WTC11 (cell line): Measurements from ENCODE around the gene BBLN. TPM values are rescaled to one million over a fixed set of nuclear protein-coding genes. Genes with fewer than 3 reads are reported as not detected.

Source experiments
- ATAC-seq: fragments of 200-7000 bp; cut with Tn5 transposase; 2 replicates; pipeline ENCODE4 v1.10.0; 2021; ENCODE audit warnings: mild to moderate bottlenecking, moderate library complexity
- CTCF ChIA-PET: fragments of 300-600 bp; sonication (Branson Sonifier 250); formaldehyde crosslinking; loops from one replicate; lab custom pipeline; 2021; ENCODE audit warnings: antibody characterized with exemption; lab: Charles Lee
- POLR2A ChIA-PET: fragments of 350-600 bp; sonication (Branson Sonifier 250); formaldehyde crosslinking; loops from one replicate; lab custom pipeline; 2021; ENCODE audit warnings: antibody characterized with exemption; lab: Charles Lee
- DNase-seq: peaks from one replicate; pipeline ENCODE4 v3.0.0; 2021; ENCODE audit warnings: low spot score
- H3K27ac Mint-ChIP-seq: 2 replicates; pipeline ENCODE4 v1.8.0; 2021; ENCODE audit warnings: mixed read lengths
- H3K27me3 Mint-ChIP-seq: 2 replicates; pipeline ENCODE4 v1.8.0; 2021; ENCODE audit warnings: low read depth, mild to moderate bottlenecking, moderate library complexity, mixed read lengths
- H3K36me3 Mint-ChIP-seq: 2 replicates; pipeline ENCODE4 v1.8.0; 2021; ENCODE audit warnings: mixed read lengths
- H3K4me1 Mint-ChIP-seq: 2 replicates; pipeline ENCODE4 v1.8.0; 2022; ENCODE audit warnings: mixed read lengths
- H3K4me3 Mint-ChIP-seq: 2 replicates; pipeline ENCODE4 v1.8.0; 2021; ENCODE audit warnings: mild to moderate bottlenecking, moderate library complexity, mixed read lengths
- H3K9me3 Mint-ChIP-seq: 2 replicates; pipeline ENCODE4 v1.8.0; 2021; ENCODE audit warnings: mixed read lengths
- ATF1 ChIP-seq: sonication (generic); formaldehyde crosslinking; IDR thresholded peaks from 2 replicates; pipeline ENCODE4 v1.8.1; 2023; ENCODE audit warnings: mild to moderate bottlenecking, moderate library complexity, missing genetic modification reagents
- ELF4 ChIP-seq: sonication (generic); formaldehyde crosslinking; IDR thresholded peaks from 2 replicates; pipeline ENCODE4 v1.8.1; 2022; ENCODE audit warnings: low read depth, mild to moderate bottlenecking, moderate library complexity, missing genetic modification reagents
- FOXJ3 ChIP-seq: sonication (generic); formaldehyde crosslinking; IDR thresholded peaks from 2 replicates; pipeline ENCODE4 v1.9.0; 2021; ENCODE audit warnings: missing genetic modification reagents, mild to moderate bottlenecking, borderline replicate concordance
- FOXP1 ChIP-seq: sonication (generic); formaldehyde crosslinking; IDR thresholded peaks from 2 replicates; pipeline ENCODE4 v1.8.0; 2022; ENCODE audit warnings: missing genetic modification reagents, mild to moderate bottlenecking, moderate library complexity, borderline replicate concordance
- GRHL2 ChIP-seq: fragments of 250-450 bp; sonication (Bioruptor Pico); IDR thresholded peaks from 2 replicates; pipeline ENCODE4 v1.8.0; 2022; ENCODE audit warnings: mild to moderate bottlenecking, moderate library complexity; ENCODE audit not compliant: insufficient replicate concordance, severe bottlenecking
- GTF2I ChIP-seq: fragments of 250-450 bp; sonication (Bioruptor Pico); conservative IDR thresholded peaks from 2 replicates; pipeline ENCODE4 v1.4.0; 2021; ENCODE audit warnings: mild to moderate bottlenecking
- HMGA2 ChIP-seq: fragments of 250-450 bp; sonication (Bioruptor Pico); IDR thresholded peaks from 2 replicates; pipeline ENCODE4 v1.4.0; 2021; ENCODE audit warnings: mild to moderate bottlenecking, moderate library complexity
- JAZF1 ChIP-seq: fragments of 250-450 bp; sonication (Bioruptor Pico); IDR thresholded peaks from 2 replicates; pipeline ENCODE4 v1.9.0; 2021; ENCODE audit warnings: moderate library complexity, mild to moderate bottlenecking, inconsistent platforms
- KAT7 ChIP-seq: sonication (generic); formaldehyde crosslinking; IDR thresholded peaks from 2 replicates; pipeline ENCODE4 v1.8.1; 2023; ENCODE audit warnings: missing genetic modification reagents, mild to moderate bottlenecking, borderline replicate concordance
- OVOL2 ChIP-seq: fragments of 250-450 bp; sonication (Bioruptor Pico); IDR thresholded peaks from 2 replicates; pipeline ENCODE4 v1.9.0; 2021; ENCODE audit warnings: mild to moderate bottlenecking, borderline replicate concordance
- SMAD3 ChIP-seq: sonication (generic); formaldehyde crosslinking; IDR thresholded peaks from 2 replicates; pipeline ENCODE4 v1.8.0; 2022; ENCODE audit warnings: missing genetic modification reagents, mild to moderate bottlenecking, borderline replicate concordance
- TEAD1 ChIP-seq: sonication (generic); formaldehyde crosslinking; IDR thresholded peaks from 2 replicates; pipeline ENCODE4 v1.8.0; 2022; ENCODE audit warnings: mild to moderate bottlenecking, missing genetic modification reagents
- TP53 ChIP-seq: sonication (generic); formaldehyde crosslinking; IDR thresholded peaks from 2 replicates; pipeline ENCODE4 v1.8.1; 2023; ENCODE audit warnings: mild to moderate bottlenecking, missing genetic modification reagents
- ZNF396 ChIP-seq: fragments of 250-450 bp; sonication (Bioruptor Pico); IDR thresholded peaks from 2 replicates; pipeline ENCODE4 v1.8.0; 2021; ENCODE audit warnings: mild to moderate bottlenecking, moderate library complexity, borderline replicate concordance
- total RNA-seq: library from RNA; stranded (reverse); gene quantifications from 3 replicates; pipeline ENCODE4 v1.2.3, GENCODE V29; 2021
- TF ChIP-seq, protein P1 (sequence below): sonication (generic); formaldehyde crosslinking; IDR thresholded peaks from 2 replicates; pipeline ENCODE4 v1.8.0; 2023; ENCODE audit warnings: missing genetic modification reagents
- TF ChIP-seq, protein P2 (sequence below): sonication (generic); formaldehyde crosslinking; IDR thresholded peaks from 2 replicates; pipeline ENCODE4 v1.8.0; 2022; ENCODE audit warnings: mild to moderate bottlenecking, missing genetic modification reagents
- TF ChIP-seq, protein P3 (sequence below): sonication (generic); formaldehyde crosslinking; IDR thresholded peaks from 2 replicates; pipeline ENCODE4 v1.8.0; 2023; ENCODE audit warnings: mild to moderate bottlenecking, missing genetic modification reagents
- TF ChIP-seq, protein P4 (sequence below): sonication (generic); formaldehyde crosslinking; IDR thresholded peaks from 2 replicates; pipeline ENCODE4 v1.8.1; 2022; ENCODE audit warnings: mild to moderate bottlenecking, moderate library complexity, missing genetic modification reagents
- TF ChIP-seq, protein P5 (sequence below): sonication (generic); formaldehyde crosslinking; conservative IDR thresholded peaks from 2 replicates; pipeline ENCODE4 v1.8.1; 2022; ENCODE audit warnings: mild to moderate bottlenecking, missing genetic modification reagents
- TF ChIP-seq, protein P6 (sequence below): sonication (generic); formaldehyde crosslinking; IDR thresholded peaks from 2 replicates; pipeline ENCODE4 v1.8.1; 2022; ENCODE audit warnings: missing genetic modification reagents, borderline replicate concordance
- TF ChIP-seq, protein P7 (sequence below): fragments of 250-450 bp; sonication (Bioruptor Pico); IDR thresholded peaks from 2 replicates; pipeline ENCODE4 v1.8.0; 2021; ENCODE audit warnings: mild to moderate bottlenecking

The BBLN gene
- total RNA-seq, 1 experiment from 2014 or later, result 77.1 TPM

DNA sequence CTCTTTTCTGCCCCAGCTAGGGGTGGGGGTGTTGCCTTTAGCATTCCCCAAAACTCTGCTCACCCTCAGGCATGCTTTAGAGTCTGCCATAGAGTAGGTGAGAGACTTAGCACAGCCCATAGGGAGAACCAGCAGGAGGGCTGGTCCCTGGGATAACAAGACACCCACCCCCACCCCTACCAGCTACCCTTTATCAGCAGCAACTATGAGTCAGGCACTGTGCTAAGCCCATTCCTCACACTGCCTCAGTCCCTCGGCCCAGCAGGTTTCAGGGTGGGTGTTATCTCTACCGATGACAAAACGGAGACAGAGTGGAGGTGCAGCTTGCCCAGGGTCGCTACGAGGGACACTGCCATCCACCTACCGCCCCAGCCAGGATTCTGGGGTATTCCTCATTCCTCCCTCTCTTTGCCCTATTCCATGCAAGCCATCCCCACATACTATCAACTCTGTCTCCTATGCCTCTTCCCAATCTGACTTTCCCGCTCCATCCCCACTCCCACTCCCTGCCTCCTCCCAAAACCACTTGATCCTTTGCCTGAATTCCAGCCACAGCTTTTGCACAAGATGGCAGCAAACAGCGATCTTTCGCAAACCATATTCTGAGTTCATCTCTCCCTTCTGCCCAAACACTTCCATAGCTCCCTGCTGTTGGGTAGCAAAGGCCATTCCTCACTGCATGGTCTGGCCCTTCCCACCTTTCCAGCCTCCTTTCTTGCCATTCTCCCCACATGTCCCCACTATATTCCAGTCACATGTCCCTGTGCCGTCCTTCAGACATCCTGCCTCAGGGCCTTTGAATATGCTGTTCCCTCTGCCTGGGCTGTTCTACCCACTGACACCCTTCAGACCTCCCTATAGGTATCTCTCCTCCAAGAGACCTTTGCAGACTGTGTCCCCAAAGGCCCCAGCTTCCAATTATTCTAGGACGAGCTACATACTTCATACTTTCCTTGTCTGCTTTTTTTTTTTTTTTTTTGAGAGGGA is 26.2 kb downstream of the BBLN start:
- DNase-seq (no peak), ATAC-seq (no peak)
- CTCF ChIA-PET, result interaction anchor here (1.0 to 1.3 kb wide), 3 partner anchors 17 to 64 kb away, joined by 3 to 5 read pairs (median 3); partner anchors contain the start of gene DNM1

DNA sequence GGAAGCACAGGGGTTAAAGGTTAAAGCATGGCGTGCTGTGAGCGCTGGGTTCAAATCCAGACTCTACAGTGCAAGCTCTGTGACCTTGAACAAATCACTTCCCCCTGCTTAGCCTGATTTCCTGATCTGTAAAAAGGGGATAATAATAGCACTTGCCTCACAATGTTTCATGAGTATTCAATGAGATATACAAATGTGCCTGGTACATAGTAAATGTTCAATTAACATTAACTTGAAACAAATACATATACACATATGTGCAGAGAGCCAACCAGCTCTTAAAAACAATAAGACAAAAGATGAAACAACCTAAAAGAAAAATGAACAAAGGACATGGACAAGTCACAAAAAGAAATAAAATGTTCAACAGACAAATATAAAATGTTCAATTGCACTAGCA is 27.3 kb downstream of the BBLN start:
- no peak for DNase-seq
- ChIA-PET CTCF (interaction anchor here (1.3 kb wide), 1 partner anchor 16 kb away, joined by 5 read pairs; the partner anchor contains the start of gene DNM1), POLR2A (interaction anchor here (0.7 kb wide), 1 partner anchor 536 kb away, joined by 3 read pairs; no protein-coding TSS in a partner anchor)
- Mint-ChIP-seq H3K9me3 (no peaks in the 10 kb centered on the region), H3K36me3 (peaks cover 25% of the 10 kb centered on the region), H3K4me3 (no peak overlapping the region), H3K4me1 (peaks cover 11% of the 10 kb centered on the region), H3K27ac (no peak overlapping the region), H3K27me3 (peaks cover 5% of the 10 kb centered on the region)
- ATAC-seq, result no peak
- TF ChIP-seq FOXP1 (CRISPR knock-in tag), result no peak
- TF ChIP-seq, protein P1, sequence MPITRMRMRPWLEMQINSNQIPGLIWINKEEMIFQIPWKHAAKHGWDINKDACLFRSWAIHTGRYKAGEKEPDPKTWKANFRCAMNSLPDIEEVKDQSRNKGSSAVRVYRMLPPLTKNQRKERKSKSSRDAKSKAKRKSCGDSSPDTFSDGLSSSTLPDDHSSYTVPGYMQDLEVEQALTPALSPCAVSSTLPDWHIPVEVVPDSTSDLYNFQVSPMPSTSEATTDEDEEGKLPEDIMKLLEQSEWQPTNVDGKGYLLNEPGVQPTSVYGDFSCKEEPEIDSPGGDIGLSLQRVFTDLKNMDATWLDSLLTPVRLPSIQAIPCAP (CRISPR knock-in tag), result no peak
- no peak for TF ChIP-seq OVOL2
- no peak for TF ChIP-seq KAT7 (CRISPR knock-in tag)
- no peak for TF ChIP-seq GRHL2 (CRISPR knock-in tag)
- no peak for TF ChIP-seq TP53 (CRISPR knock-in tag)
- no peak for TF ChIP-seq JAZF1 (CRISPR knock-in tag)
- no peak for TF ChIP-seq FOXJ3 (CRISPR knock-in tag)
- TF ChIP-seq, protein P2, sequence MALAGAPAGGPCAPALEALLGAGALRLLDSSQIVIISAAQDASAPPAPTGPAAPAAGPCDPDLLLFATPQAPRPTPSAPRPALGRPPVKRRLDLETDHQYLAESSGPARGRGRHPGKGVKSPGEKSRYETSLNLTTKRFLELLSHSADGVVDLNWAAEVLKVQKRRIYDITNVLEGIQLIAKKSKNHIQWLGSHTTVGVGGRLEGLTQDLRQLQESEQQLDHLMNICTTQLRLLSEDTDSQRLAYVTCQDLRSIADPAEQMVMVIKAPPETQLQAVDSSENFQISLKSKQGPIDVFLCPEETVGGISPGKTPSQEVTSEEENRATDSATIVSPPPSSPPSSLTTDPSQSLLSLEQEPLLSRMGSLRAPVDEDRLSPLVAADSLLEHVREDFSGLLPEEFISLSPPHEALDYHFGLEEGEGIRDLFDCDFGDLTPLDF, result no peak

More for the DNA sequence above, 26.2 kb downstream of the BBLN start:
- Mint-ChIP-seq H3K27ac (no peak overlapping the region), H3K27me3 (no peaks in the 10 kb centered on the region), H3K9me3 (no peaks in the 10 kb centered on the region), H3K36me3 (peaks cover 25% of the 10 kb centered on the region), H3K4me3 (no peak overlapping the region), H3K4me1 (peaks cover 7% of the 10 kb centered on the region)
- POLR2A ChIA-PET, result interaction anchor here (0.7 kb wide), 1 partner anchor 537 kb away, joined by 3 read pairs; no protein-coding TSS in a partner anchor
- TF ChIP-seq, protein P3, sequence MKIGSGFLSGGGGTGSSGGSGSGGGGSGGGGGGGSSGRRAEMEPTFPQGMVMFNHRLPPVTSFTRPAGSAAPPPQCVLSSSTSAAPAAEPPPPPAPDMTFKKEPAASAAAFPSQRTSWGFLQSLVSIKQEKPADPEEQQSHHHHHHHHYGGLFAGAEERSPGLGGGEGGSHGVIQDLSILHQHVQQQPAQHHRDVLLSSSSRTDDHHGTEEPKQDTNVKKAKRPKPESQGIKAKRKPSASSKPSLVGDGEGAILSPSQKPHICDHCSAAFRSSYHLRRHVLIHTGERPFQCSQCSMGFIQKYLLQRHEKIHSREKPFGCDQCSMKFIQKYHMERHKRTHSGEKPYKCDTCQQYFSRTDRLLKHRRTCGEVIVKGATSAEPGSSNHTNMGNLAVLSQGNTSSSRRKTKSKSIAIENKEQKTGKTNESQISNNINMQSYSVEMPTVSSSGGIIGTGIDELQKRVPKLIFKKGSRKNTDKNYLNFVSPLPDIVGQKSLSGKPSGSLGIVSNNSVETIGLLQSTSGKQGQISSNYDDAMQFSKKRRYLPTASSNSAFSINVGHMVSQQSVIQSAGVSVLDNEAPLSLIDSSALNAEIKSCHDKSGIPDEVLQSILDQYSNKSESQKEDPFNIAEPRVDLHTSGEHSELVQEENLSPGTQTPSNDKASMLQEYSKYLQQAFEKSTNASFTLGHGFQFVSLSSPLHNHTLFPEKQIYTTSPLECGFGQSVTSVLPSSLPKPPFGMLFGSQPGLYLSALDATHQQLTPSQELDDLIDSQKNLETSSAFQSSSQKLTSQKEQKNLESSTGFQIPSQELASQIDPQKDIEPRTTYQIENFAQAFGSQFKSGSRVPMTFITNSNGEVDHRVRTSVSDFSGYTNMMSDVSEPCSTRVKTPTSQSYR, result no peak
- TF ChIP-seq, protein P4, sequence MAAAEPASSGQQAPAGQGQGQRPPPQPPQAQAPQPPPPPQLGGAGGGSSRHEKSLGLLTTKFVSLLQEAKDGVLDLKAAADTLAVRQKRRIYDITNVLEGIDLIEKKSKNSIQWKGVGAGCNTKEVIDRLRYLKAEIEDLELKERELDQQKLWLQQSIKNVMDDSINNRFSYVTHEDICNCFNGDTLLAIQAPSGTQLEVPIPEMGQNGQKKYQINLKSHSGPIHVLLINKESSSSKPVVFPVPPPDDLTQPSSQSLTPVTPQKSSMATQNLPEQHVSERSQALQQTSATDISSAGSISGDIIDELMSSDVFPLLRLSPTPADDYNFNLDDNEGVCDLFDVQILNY (CRISPR knock-in tag), result no peak
- TF ChIP-seq TEAD1, result no peak
- no peak for TF ChIP-seq ZNF396 (CRISPR knock-in tag)
- TF ChIP-seq TP53 (CRISPR knock-in tag), result no peak
- no peak for TF ChIP-seq ATF1 (CRISPR knock-in tag)
- TF ChIP-seq HMGA2 (CRISPR knock-in tag), result no peak
- TF ChIP-seq GTF2I, result no peak
- TF ChIP-seq, protein P5, sequence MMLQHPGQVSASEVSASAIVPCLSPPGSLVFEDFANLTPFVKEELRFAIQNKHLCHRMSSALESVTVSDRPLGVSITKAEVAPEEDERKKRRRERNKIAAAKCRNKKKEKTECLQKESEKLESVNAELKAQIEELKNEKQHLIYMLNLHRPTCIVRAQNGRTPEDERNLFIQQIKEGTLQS (CRISPR knock-in tag), result no peak
- TF ChIP-seq KAT7 (CRISPR knock-in tag), result no peak
- TF ChIP-seq, protein P6, sequence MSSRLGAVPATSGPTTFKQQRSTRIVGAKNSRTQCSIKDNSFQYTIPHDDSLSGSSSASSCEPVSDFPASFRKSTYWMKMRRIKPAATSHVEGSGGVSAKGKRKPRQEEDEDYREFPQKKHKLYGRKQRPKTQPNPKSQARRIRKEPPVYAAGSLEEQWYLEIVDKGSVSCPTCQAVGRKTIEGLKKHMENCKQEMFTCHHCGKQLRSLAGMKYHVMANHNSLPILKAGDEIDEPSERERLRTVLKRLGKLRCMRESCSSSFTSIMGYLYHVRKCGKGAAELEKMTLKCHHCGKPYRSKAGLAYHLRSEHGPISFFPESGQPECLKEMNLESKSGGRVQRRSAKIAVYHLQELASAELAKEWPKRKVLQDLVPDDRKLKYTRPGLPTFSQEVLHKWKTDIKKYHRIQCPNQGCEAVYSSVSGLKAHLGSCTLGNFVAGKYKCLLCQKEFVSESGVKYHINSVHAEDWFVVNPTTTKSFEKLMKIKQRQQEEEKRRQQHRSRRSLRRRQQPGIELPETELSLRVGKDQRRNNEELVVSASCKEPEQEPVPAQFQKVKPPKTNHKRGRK (CRISPR knock-in tag), result no peak
- no peak for TF ChIP-seq ELF4 (CRISPR knock-in tag)
- no peak for TF ChIP-seq SMAD3 (CRISPR knock-in tag)
- TF ChIP-seq, protein P7, sequence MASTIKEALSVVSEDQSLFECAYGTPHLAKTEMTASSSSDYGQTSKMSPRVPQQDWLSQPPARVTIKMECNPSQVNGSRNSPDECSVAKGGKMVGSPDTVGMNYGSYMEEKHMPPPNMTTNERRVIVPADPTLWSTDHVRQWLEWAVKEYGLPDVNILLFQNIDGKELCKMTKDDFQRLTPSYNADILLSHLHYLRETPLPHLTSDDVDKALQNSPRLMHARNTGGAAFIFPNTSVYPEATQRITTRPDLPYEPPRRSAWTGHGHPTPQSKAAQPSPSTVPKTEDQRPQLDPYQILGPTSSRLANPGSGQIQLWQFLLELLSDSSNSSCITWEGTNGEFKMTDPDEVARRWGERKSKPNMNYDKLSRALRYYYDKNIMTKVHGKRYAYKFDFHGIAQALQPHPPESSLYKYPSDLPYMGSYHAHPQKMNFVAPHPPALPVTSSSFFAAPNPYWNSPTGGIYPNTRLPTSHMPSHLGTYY, result no peak
